A673 (cell line): ENCODE results near the gene CR1. TPM values are rescaled to one million over a fixed set of nuclear protein-coding genes. Genes with fewer than 3 reads are reported as not detected.

Source experiments
- BruUV-seq: library from RNA; stranded (reverse); fragments of 400-500 nt; replicated peaks from 2 replicates; lab custom pipeline; 2021; lab: Mats Ljungman, UMichigan
- CTCF ChIA-PET: fragments of 300-600 bp; sonication (Branson Sonifier 250); formaldehyde crosslinking; loops from one replicate; lab custom pipeline; 2022; ENCODE audit warnings: antibody characterized with exemption; lab: Charles Lee
- POLR2A ChIA-PET: fragments of 300-600 bp; sonication (Branson Sonifier 250); formaldehyde crosslinking; loops from one replicate; lab custom pipeline; 2022; ENCODE audit warnings: antibody characterized with exemption; ENCODE audit not compliant: low non-redundant PET; lab: Charles Lee
- DNase-seq: peaks from one replicate; pipeline ENCODE4 v3.0.0-alpha.2; 2015; ENCODE audit warnings: low spot score
- H3K27ac ChIP-seq: fragments of 200-600 bp; sonication (generic); 2 replicates; pipeline ENCODE4 v1.5.1; 2016; ENCODE audit warnings: mixed run types, low read depth, mild to moderate bottlenecking, mixed read lengths, antibody characterized with exemption, low read length; ENCODE audit not compliant: poor library complexity, severe bottlenecking
- H3K27me3 ChIP-seq: fragments of 200-600 bp; sonication (generic); replicated peaks from 2 replicates; pipeline ENCODE4 v1.6.1; 2017; ENCODE audit warnings: mixed run types, low read depth, mild to moderate bottlenecking, mixed read lengths, antibody characterized with exemption, low read length; ENCODE audit not compliant: insufficient read depth, poor library complexity
- H3K36me3 ChIP-seq: fragments of 200-600 bp; sonication (generic); 2 replicates; pipeline ENCODE4 v1.6.1; 2016; ENCODE audit warnings: mixed run types, mild to moderate bottlenecking, mixed read lengths, antibody characterized with exemption, low read length; ENCODE audit not compliant: insufficient read depth, poor library complexity, severe bottlenecking
- H3K4me1 ChIP-seq: fragments of 200-600 bp; sonication (generic); 2 replicates; pipeline ENCODE4 v1.6.1; 2017; ENCODE audit warnings: mixed run types, mild to moderate bottlenecking, mixed read lengths, antibody characterized with exemption, low read length; ENCODE audit not compliant: insufficient read depth, poor library complexity, severe bottlenecking
- H3K4me3 ChIP-seq: fragments of 200-600 bp; sonication (generic); 2 replicates; pipeline ENCODE4 v1.5.1; 2016; ENCODE audit warnings: low read depth, mixed run types, mild to moderate bottlenecking, mixed read lengths, low read length; ENCODE audit not compliant: poor library complexity, severe bottlenecking
- H3K9me3 ChIP-seq: fragments of 200-600 bp; sonication (generic); 2 replicates; pipeline ENCODE4 v1.6.1; 2016; ENCODE audit warnings: mixed run types, low read depth, mild to moderate bottlenecking, mixed read lengths, antibody characterized with exemption, low read length; ENCODE audit not compliant: poor library complexity, severe bottlenecking
- EZH2 ChIP-seq: fragments of 200-600 bp; sonication (generic); IDR thresholded peaks from 2 replicates; pipeline ENCODE4 v1.6.1; 2017; ENCODE audit warnings: borderline replicate concordance, low read depth, mild to moderate bottlenecking, mixed read lengths, antibody characterized with exemption, low read length; ENCODE audit not compliant: poor library complexity, severe bottlenecking
- intact Hi-C: fragments of 100-400 bp; cut with micrococcal nuclease; formaldehyde crosslinking; loops from one replicate; pipeline ENCODE4 v1.10.0; 2022; ENCODE audit not compliant: unreplicated experiment
- total RNA-seq: library from RNA; stranded (reverse); gene quantifications from 2 replicates; pipeline ENCODE4 v1.2.3, GENCODE V29; 2021
- TF ChIP-seq, protein P1 (sequence below): fragments of 300-800, 200-600 bp; sonication (generic); conservative IDR thresholded peaks from 2 replicates; pipeline ENCODE4 v1.5.1; 2017; ENCODE audit warnings: low read depth, mild to moderate bottlenecking, antibody characterized with exemption, low read length, moderate library complexity, mixed read lengths

Gene CR1
- total RNA-seq, 1 experiment from 2014 or later = not detected

- DNase-seq = no peak
- H3K4me1 ChIP-seq = no peaks in the 10 kb centered on the region
- no peak overlapping the region for H3K27ac ChIP-seq
- intact Hi-C loops = no loop called here
- TF ChIP-seq, protein P1, sequence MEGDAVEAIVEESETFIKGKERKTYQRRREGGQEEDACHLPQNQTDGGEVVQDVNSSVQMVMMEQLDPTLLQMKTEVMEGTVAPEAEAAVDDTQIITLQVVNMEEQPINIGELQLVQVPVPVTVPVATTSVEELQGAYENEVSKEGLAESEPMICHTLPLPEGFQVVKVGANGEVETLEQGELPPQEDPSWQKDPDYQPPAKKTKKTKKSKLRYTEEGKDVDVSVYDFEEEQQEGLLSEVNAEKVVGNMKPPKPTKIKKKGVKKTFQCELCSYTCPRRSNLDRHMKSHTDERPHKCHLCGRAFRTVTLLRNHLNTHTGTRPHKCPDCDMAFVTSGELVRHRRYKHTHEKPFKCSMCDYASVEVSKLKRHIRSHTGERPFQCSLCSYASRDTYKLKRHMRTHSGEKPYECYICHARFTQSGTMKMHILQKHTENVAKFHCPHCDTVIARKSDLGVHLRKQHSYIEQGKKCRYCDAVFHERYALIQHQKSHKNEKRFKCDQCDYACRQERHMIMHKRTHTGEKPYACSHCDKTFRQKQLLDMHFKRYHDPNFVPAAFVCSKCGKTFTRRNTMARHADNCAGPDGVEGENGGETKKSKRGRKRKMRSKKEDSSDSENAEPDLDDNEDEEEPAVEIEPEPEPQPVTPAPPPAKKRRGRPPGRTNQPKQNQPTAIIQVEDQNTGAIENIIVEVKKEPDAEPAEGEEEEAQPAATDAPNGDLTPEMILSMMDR = no peak
- no peak for TF ChIP-seq EZH2
- BruUV-seq = no TSS peak
- no peaks in the 10 kb centered on the region for H3K36me3 ChIP-seq
- no peak overlapping the region for H3K4me3 ChIP-seq
- peaks cover 37% of the 10 kb centered on the region for H3K27me3 ChIP-seq
- ChIA-PET CTCF (no interaction called here), POLR2A (no interaction called here)
- no peaks in the 10 kb centered on the region for H3K9me3 ChIP-seq
Observed at GRCh38 chr1:207649865-207650580, 154.1 kb downstream of the CR1 start.

DNA sequence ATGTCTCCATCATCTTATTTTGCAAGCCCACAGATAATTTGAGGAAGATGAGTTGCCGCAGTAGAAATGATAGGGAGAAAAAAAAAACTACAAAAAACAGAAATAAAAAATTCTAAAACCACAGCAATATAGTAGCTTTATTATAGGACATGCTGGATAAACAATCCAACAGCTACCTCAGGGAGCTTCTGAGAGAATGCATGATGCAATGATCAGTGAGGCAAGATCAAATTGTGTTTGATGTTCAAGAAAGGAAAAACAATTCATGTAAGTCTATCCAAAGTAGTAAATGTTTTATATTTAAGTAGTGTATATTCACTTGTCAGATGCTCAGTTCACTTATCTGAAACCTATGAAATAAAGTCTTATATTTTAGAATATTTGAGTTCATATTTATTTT is 155.6 kb downstream of the CR1 start:
- ChIA-PET CTCF (no interaction called here), POLR2A (no interaction called here)
- intact Hi-C loops = no loop called here
- no TSS peak for BruUV-seq
- no peak for TF ChIP-seq EZH2
- TF ChIP-seq, protein P1 = no peak
- Histone ChIP-seq H3K4me1 (no peaks in the 10 kb centered on the region), H3K27me3 (peaks cover 31% of the 10 kb centered on the region), H3K36me3 (no peaks in the 10 kb centered on the region), H3K9me3 (no peaks in the 10 kb centered on the region), H3K4me3 (no peak overlapping the region), H3K27ac (no peak overlapping the region)
- no peak for DNase-seq

GRCh38 chr1:207654320-207654719 is 158.4 kb downstream of the CR1 start:
- no TSS peak for BruUV-seq
- H3K9me3 ChIP-seq = no peaks in the 10 kb centered on the region
- H3K27ac ChIP-seq = no peak overlapping the region
- intact Hi-C loops = no loop called here
- no peak for DNase-seq
- H3K36me3 ChIP-seq = no peaks in the 10 kb centered on the region
- ChIA-PET CTCF (interaction anchor here (0.5 kb wide), 1 partner anchor 143 kb away, joined by 7 read pairs; no protein-coding TSS in a partner anchor), POLR2A (no interaction called here)
- no peak for TF ChIP-seq EZH2
- TF ChIP-seq, protein P1 = peak; percentile 42; the same call in 1 of the 2 replicates
- H3K4me3 ChIP-seq = no peak overlapping the region
- H3K27me3 ChIP-seq = peaks cover 36% of the 10 kb centered on the region
- no peaks in the 10 kb centered on the region for H3K4me1 ChIP-seq
